A673 (cell line): Measurements from ENCODE around the gene DCANP1. TPM values are rescaled to one million over a fixed set of nuclear protein-coding genes. Genes with fewer than 3 reads are reported as not detected.

Source experiments
- BruUV-seq: library from RNA; stranded (reverse); fragments of 400-500 nt; replicated peaks from 2 replicates; lab custom pipeline; 2021; lab: Mats Ljungman, UMichigan
- CTCF ChIA-PET: fragments of 300-600 bp; sonication (Branson Sonifier 250); formaldehyde crosslinking; loops from one replicate; lab custom pipeline; 2022; ENCODE audit warnings: antibody characterized with exemption; lab: Charles Lee
- POLR2A ChIA-PET: fragments of 300-600 bp; sonication (Branson Sonifier 250); formaldehyde crosslinking; loops from one replicate; lab custom pipeline; 2022; ENCODE audit warnings: antibody characterized with exemption; ENCODE audit not compliant: low non-redundant PET; lab: Charles Lee
- DNase-seq: peaks from one replicate; pipeline ENCODE4 v3.0.0-alpha.2; 2015; ENCODE audit warnings: low spot score
- H3K27ac ChIP-seq: fragments of 200-600 bp; sonication (generic); 2 replicates; pipeline ENCODE4 v1.5.1; 2016; ENCODE audit warnings: mixed run types, low read depth, mild to moderate bottlenecking, mixed read lengths, antibody characterized with exemption, low read length; ENCODE audit not compliant: poor library complexity, severe bottlenecking
- H3K27me3 ChIP-seq: fragments of 200-600 bp; sonication (generic); replicated peaks from 2 replicates; pipeline ENCODE4 v1.6.1; 2017; ENCODE audit warnings: mixed run types, low read depth, mild to moderate bottlenecking, mixed read lengths, antibody characterized with exemption, low read length; ENCODE audit not compliant: insufficient read depth, poor library complexity
- H3K36me3 ChIP-seq: fragments of 200-600 bp; sonication (generic); 2 replicates; pipeline ENCODE4 v1.6.1; 2016; ENCODE audit warnings: mixed run types, mild to moderate bottlenecking, mixed read lengths, antibody characterized with exemption, low read length; ENCODE audit not compliant: insufficient read depth, poor library complexity, severe bottlenecking
- H3K4me1 ChIP-seq: fragments of 200-600 bp; sonication (generic); 2 replicates; pipeline ENCODE4 v1.6.1; 2017; ENCODE audit warnings: mixed run types, mild to moderate bottlenecking, mixed read lengths, antibody characterized with exemption, low read length; ENCODE audit not compliant: insufficient read depth, poor library complexity, severe bottlenecking
- H3K4me3 ChIP-seq: fragments of 200-600 bp; sonication (generic); 2 replicates; pipeline ENCODE4 v1.5.1; 2016; ENCODE audit warnings: low read depth, mixed run types, mild to moderate bottlenecking, mixed read lengths, low read length; ENCODE audit not compliant: poor library complexity, severe bottlenecking
- H3K9me3 ChIP-seq: fragments of 200-600 bp; sonication (generic); 2 replicates; pipeline ENCODE4 v1.6.1; 2016; ENCODE audit warnings: mixed run types, low read depth, mild to moderate bottlenecking, mixed read lengths, antibody characterized with exemption, low read length; ENCODE audit not compliant: poor library complexity, severe bottlenecking
- CTCF ChIP-seq: fragments of 300-800, 200-600 bp; sonication (generic); conservative IDR thresholded peaks from 2 replicates; pipeline ENCODE4 v1.5.1; 2017; ENCODE audit warnings: low read depth, mild to moderate bottlenecking, antibody characterized with exemption, low read length, moderate library complexity, mixed read lengths
- EZH2 ChIP-seq: fragments of 200-600 bp; sonication (generic); IDR thresholded peaks from 2 replicates; pipeline ENCODE4 v1.6.1; 2017; ENCODE audit warnings: borderline replicate concordance, low read depth, mild to moderate bottlenecking, mixed read lengths, antibody characterized with exemption, low read length; ENCODE audit not compliant: poor library complexity, severe bottlenecking
- intact Hi-C: fragments of 100-400 bp; cut with micrococcal nuclease; formaldehyde crosslinking; loops from one replicate; pipeline ENCODE4 v1.10.0; 2022; ENCODE audit not compliant: unreplicated experiment
- total RNA-seq: library from RNA; stranded (reverse); gene quantifications from 2 replicates; pipeline ENCODE4 v1.2.3, GENCODE V29; 2021

The DCANP1 gene
- total RNA-seq, 1 experiment from 2014 or later = not detected

GRCh38 chr5:135432113-135432512 is 15.0 kb downstream of the DCANP1 start:
- H3K9me3 ChIP-seq = peaks cover 4% of the 10 kb centered on the region
- intact Hi-C loops = no loop called here
- BruUV-seq = no TSS peak
- DNase-seq = no peak
- H3K36me3 ChIP-seq = no peaks in the 10 kb centered on the region
- H3K4me3 ChIP-seq = no peak overlapping the region
- TF ChIP-seq EZH2 (no peak), CTCF (no peak)
- no peaks in the 10 kb centered on the region for H3K4me1 ChIP-seq
- POLR2A ChIA-PET = no interaction called here
- no peak overlapping the region for H3K27ac ChIP-seq
- peaks cover 5% of the 10 kb centered on the region for H3K27me3 ChIP-seq
- CTCF ChIA-PET = no interaction called here

GRCh38 chr5:135430135-135430437 is 17.1 kb downstream of the DCANP1 start:
- POLR2A ChIA-PET = no interaction called here

GRCh38 chr5:135429301-135430134 is 17.6 kb downstream of the DCANP1 start:
- intact Hi-C loops = no loop called here
- Histone ChIP-seq H3K27ac (no peak overlapping the region), H3K4me1 (no peaks in the 10 kb centered on the region), H3K27me3 (no peaks in the 10 kb centered on the region), H3K9me3 (peaks cover 4% of the 10 kb centered on the region), H3K4me3 (no peak overlapping the region), H3K36me3 (no peaks in the 10 kb centered on the region)
- no TSS peak for BruUV-seq
- TF ChIP-seq CTCF (no peak), EZH2 (no peak)
- no peak for DNase-seq
- ChIA-PET CTCF (no interaction called here), POLR2A (no interaction called here)

More at GRCh38 chr5:135430135-135430437, 17.1 kb downstream of the DCANP1 start:
- Histone ChIP-seq H3K9me3 (peaks cover 4% of the 10 kb centered on the region), H3K27ac (no peak overlapping the region), H3K36me3 (no peaks in the 10 kb centered on the region), H3K4me1 (no peaks in the 10 kb centered on the region), H3K4me3 (no peak overlapping the region), H3K27me3 (no peaks in the 10 kb centered on the region)
- CTCF ChIA-PET = no interaction called here
- DNase-seq = no peak
- BruUV-seq = no TSS peak
- TF ChIP-seq CTCF (no peak), EZH2 (no peak)
- intact Hi-C loops = no loop called here
